Adipose tissue (tissue), 3 donors: ENCODE measurements around the gene MEIS2. TPM values are rescaled to one million over a fixed set of nuclear protein-coding genes. Genes with fewer than 3 reads are reported as not detected.

Experiments used
- H3K27ac ChIP-seq: one replicate; pipeline ENCODE4 v1.5.1; 2013; ENCODE audit warnings: low read depth, low read length
- WGBS, 3 donors: extraction: QIAGEN DNeasy Blood & Tissue Kit; methylation state at CpG; one replicate each; pipeline ENCODE4 v1.1.7; 2013; 5-methylcytosine and 5-hydroxymethylcytosine counted together
- polyA plus RNA-seq, 3 donors: library from polyadenylated mRNA; stranded (reverse); fragments of 200-250 nt; gene quantifications; one replicate each; pipeline ENCODE4 v1.2.3, GENCODE V29; 2013
- donor health status: healthy with polysubstance abuse.
- donor health status: Bipolar disorder and iron deficiency.
- donor health status: healthy.

MEIS2 gene
- polyA plus RNA-seq, 3 donors: 6.6 to 16.9 (median 9.0) TPM

DNA sequence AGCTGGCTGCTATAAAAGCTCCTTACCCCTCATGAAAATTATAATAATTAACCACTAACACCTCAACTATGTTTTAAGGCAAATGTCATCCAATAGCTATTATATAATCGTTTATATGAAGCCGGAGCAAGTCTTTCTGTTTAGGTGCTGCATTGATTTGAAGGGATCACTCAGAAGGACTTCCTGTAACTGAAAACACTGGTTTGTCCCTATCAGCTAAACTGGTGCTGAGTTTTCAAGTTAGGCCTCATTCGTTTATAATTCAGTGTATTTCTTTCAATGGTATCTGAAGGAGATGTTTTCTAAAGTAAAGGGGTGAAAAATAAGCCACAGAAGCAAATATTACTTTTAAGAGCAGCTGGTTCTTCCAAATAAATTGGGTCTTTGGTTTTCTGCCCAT lies 14.2 kb downstream of the MEIS2 start:
- 44 to 63% (median 52%) methylated on average over 3 of the region's 3 CpGs for WGBS, 3 donors
- no peak overlapping the region for H3K27ac ChIP-seq

DNA sequence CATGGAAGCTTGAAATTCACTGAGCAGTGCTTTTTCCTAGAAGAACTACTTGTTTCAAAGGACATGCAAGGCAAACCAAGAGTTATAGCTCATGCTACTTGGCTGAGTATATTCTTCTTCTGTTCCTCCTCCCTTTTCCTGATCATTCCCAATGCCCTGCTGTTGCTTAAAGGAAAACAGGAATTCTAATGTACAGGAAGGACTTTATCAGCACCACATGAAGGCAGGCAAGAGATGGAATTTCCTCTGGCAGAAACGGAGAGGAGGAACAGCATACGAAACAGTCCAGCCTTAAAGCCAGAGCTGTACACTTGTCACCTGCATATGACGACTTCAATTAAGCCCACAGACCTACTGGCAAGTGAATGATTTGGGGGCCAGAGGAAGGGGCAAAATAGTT lies 15.7 kb downstream of the MEIS2 start:
- no peak overlapping the region for H3K27ac ChIP-seq
- WGBS, 3 donors: 59 to 72% (median 69%) methylated on average over 3 of the region's 3 CpGs

DNA sequence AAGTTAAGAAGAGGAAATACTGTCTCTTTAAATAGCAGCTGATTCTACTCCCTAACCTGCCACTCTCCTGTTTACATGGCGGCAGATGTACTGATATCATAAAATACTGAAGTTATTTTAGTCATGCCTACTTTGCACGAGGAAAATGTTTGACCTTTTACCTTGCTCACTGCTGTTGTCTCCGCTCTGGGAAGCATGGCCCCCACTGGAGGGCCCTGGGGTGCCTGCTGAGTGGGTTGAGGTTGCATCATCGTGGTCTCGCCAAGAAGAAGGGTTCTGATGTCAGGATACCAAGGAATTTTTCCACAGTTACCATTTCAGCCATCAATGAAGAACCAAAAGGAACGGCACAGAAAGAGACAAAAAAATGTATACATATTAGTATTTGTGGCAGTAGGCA lies 16.7 kb downstream of the MEIS2 start:
- WGBS, 3 donors: 59 to 79% (median 78%) methylated on average over 6 of the region's 6 CpGs
- no peak overlapping the region for H3K27ac ChIP-seq

DNA sequence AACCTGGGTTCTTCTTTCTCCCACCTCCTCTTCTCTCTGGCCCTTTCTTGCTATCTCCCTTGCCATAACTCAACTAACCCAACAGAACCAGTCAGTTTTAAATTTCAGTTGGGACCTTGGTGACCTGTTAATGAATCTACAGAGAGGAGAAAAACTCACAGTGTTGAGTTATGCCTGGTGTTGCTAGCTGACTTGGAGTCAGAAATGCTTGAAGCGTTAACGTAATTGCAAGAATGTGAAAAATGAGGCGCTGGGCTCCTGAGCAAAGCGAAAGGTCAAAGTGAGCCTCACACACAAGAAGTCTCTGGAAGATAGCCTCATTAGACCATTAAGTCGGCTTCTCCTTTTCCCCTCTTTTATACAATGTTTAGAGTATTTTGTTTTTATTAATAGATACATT lies 18.4 kb downstream of the MEIS2 start:
- 60 to 74% (median 74%) methylated on average over 5 of the region's 5 CpGs for WGBS, 3 donors
- H3K27ac ChIP-seq: no peak overlapping the region

DNA sequence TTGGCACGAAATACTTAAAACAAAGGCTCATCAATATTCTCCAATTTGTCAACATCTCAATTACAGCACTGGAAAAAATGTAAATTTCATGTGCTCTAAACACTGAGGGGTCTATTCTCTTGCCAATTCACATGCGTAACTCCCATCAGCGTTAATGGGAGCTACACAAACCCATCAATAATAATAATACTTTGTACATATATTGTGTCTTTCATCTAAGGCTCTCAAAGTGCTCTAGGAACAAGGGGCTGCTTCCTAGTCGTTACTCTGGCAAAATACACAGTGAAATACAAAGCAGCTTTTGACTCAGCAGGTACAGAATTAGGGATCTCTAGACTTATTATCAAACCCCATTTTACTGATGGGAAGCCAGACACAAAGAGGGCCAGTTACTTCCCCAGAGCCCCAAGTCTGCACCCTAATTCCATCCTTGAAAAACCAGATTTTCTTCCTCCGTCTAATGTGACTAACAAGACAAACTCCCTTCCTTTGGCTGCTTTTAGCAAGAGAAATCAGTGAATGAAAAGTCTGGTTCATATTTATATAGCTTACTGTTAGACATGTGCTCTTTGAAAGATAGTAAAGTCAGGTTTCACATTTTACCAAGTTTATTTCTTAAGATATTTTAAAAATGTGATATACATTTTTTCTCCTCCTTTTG lies 20.0 kb downstream of the MEIS2 start:
- no peak overlapping the region for H3K27ac ChIP-seq
- 54 to 60% (median 59%) methylated on average over 5 of the region's 5 CpGs for WGBS, 3 donors

DNA sequence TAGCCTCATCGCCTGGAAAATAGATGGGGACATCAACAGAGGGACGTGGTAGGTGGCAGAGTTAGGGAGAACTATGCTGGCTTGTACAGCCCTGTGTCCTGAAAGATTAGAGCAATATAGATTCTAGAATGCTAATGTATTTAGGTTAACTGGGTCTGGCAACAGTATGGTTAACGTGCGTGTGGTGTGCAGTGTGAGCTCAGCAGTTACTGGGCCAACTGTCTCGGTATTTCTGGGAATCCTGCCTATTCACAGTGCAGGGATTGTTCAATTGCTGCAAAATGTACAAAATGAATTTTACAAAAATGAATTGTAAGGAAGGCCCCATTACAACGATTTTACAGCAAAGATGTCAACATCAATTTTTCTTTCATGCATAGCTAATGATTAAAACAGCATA lies 20.6 kb downstream of the MEIS2 start:
- no peak overlapping the region for H3K27ac ChIP-seq
- WGBS, 3 donors: 50 to 55% (median 50%) methylated on average over 6 of the region's 6 CpGs

DNA sequence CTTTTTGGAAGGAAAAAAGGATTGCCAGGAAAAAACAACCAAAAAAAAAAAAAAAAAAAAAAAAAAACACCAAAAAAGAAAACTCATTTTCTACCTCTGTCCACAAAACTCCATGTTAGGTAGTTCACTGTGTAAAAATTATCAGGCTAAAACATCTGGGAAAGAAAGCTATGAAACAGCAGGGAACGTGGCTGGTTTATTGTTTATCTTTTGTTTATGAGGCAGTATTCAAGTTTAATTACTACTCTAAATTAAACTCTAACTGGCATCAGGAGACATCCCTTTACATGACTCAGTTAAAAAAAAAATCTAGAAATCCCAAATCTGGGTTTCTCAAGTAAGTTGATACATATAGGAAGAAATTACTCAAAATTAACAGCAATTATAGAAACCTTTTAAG lies 21.8 kb downstream of the MEIS2 start:
- H3K27ac ChIP-seq: no peak overlapping the region
- WGBS, 3 donors: 45 to 51% (median 46%) methylated on average over 1 of the region's 1 CpG

DNA sequence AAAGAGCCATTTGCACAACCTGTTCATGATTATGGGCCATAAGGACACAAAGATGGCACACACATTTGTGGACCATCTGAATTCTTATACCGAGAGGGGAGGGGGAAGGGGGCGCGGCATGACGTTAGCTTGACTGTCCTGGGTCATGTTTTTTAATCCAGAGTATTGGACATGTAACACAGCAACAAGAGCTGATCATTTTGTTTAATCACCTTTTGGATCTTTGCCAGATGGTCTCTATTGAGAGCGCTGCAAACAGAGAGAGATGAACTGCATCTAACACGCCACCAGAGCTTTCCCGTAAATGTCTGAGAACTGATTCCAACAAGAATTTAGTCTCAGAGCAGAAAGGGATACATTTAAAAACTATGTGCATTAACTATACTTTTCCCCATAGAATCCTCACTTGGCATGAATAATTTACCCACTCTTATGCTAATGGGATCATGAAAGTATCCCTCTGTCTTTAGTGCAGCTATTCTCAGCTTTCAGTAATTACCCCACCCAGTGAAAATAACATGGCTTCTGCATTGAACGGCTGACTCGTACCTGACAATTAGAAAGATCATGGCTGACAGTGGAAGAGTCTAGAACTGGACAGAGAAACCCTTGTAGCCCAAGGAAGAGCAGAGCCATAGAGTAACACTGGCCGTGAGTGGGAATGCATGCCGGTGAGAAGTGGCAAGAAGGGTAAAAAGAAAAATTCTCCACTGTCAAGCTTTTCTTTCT lies 22.6 kb downstream of the MEIS2 start:
- WGBS, 3 donors: 82 to 86% (median 85%) methylated on average over 11 of the region's 11 CpGs
- H3K27ac ChIP-seq: no peak overlapping the region

DNA sequence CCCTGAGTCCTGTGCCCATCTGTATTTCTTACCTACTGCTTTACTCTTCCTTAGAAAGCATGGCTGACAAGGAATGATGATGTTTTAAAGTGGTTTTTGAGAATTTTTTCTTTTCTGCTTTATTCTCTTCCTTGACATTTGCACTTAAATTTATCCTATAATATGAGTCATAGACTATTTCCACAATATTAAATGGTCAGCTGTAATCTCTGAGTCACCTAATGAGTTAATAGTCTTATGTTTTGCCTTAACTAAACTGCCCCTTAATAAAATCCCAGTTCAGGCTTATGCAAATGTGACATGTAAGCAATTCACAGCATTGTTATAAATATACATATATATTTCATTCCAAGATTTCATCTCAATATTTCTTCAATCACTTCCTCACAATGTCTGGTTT lies 23.8 kb downstream of the MEIS2 start:
- no peak overlapping the region for H3K27ac ChIP-seq

DNA sequence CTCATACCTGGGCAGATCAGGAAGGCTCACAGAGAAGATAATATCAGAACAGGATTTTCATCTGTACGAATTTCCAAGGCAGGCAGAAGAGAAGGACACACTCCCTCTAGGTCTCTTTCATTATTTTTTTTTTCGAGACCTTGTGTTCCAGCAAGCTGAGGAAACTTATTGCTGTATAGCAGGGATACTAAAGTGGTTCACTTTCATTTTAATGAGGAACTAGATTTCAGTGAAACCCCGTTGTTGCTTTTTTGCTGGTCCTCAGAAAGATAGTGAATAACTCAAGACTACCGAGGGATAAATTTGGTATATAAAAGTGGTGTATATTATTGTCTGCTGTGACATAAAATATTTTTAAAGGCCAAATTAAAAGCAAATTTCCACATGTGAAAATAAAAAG lies 24.6 kb downstream of the MEIS2 start:
- no peak overlapping the region for H3K27ac ChIP-seq
- 87 to 91% (median 89%) methylated on average over 4 of the region's 4 CpGs for WGBS, 3 donors

DNA sequence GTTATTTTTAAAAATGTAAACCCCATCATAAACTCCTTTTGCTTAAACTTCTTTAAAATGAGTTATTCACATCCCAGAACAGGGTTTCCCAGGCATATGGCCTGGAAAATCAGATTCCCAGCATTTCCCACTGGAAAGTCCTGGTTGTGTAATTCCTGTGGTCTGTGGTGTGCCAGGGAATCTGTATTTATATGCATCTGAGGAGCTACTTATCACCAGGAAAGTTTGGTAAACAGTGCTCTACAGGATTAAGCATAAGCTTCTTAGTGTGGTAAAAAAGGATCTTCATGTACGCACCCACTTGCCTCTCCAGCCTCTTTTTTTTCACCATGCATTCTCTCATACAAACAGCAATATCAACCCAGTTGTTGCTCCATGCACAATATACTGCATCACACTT lies 28.2 kb downstream of the MEIS2 start:
- WGBS, 3 donors: 100% methylated on average over 1 of the region's 1 CpG
- H3K27ac ChIP-seq: no peak overlapping the region

DNA sequence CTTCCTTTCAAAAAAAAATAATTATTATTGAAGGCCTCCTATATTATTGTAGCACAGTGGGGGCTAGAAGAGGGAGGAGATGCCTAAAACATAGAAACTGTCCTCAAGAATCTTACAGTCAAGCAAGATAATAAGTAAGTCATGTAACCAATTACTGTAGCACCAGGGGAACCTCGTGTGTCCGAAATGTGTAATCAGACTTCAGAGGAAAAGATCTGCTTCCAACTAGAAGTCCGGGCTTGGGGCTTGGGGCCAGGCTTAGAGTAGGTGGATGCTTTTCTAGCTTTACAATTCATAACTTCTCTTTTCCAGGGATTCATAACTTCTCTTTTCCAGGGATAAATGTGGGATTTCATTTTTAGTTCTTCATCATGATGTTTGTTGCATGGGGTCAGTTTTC lies 29.2 kb downstream of the MEIS2 start:
- H3K27ac ChIP-seq: no peak overlapping the region
- 67 to 86% (median 69%) methylated on average over 3 of the region's 3 CpGs for WGBS, 3 donors

DNA sequence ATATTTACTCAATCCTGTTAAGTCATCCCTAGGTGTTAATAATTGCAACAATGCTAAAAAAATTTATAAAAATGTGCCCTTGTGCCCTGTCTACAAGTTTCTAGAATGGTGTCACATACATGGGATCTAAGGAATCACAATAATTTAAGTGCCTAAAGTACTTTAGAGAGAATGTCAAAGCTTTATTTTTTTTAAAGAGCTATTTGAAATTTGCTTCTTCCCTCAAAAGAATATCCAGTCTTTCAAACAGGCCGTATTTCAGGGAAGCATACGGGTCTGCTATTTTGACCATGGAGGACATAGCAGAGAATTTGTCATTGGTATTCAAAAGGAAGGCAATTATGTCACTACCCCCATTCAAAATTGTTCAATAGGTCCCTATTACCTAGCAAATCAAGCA lies 29.7 kb downstream of the MEIS2 start:
- 48 to 83% (median 72%) methylated on average over 2 of the region's 2 CpGs for WGBS, 3 donors
- H3K27ac ChIP-seq: no peak overlapping the region

DNA sequence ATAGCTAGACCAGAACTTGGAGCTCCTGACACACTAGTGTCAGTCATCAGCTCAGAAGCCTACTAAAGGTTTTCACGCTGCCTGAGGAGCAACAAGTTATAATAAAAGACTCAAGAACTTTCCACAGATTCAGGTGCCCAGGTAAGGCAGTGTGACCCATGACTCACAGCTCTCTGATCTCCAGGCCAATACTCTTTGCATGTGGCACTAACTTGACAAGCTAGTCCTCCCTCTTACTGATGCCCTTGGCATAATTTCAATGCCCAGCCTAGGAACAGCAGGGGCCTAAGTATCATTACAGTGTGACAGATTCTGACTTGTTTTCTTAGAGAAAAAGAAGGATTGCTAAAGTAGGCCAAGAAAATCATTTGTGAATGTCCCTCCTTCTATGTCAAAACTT lies 38.4 kb downstream of the MEIS2 start:
- 84 to 93% (median 90%) methylated on average over 1 of the region's 1 CpG for WGBS, 3 donors
- no peak overlapping the region for H3K27ac ChIP-seq

DNA sequence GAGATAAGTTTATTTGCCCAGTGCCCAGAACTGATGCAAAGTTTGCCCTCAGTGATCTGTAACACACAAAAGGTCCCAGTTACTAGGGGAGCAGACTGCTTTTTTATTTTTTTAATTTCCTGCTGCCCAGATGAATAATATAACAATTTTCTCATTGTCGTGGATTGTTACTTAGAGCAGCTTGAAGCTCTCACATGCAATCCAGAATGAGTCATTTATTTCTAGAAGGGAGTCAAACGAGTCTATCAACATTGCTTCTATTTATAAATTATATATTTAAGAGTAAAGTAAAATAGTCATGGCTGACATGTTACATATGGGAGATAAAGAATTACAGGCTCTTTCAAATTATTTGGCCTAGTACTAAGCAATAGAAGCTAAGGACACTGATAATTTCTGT lies 41.3 kb downstream of the MEIS2 start:
- WGBS, 3 donors: 4 to 33% (median 20%) methylated on average over 2 of the region's 2 CpGs
- no peak overlapping the region for H3K27ac ChIP-seq

DNA sequence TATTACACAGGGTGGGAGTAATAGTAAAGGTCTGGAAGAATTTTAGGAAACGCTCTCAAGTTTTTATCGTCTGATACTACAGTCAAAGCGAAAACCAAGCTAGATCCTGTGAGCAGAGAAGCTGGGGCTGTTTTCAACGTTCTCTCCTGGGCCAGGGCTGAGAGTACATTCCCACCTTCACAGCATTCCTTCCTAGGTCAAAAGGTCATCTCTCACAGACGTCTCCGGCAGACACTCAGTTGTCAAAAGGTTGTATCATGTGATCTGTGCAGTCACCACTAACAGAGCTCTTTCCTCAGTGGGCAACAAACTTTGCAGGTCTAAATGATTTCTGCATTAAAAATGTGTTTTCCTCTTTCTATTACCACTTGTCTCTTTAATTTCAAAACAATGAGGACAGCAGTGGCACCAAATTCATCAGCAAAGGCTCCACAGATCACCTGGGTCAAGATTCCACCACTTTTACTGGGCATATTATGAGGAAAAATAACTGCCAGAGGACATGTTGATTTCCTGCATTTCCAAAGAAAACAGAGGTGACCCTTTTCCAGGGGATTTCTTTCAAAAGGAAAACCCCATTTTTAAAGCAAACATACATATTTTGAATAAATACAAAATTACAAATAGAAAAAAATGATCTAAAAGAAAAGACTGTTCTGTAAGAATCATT lies 41.9 kb downstream of the MEIS2 start:
- 68 to 74% (median 72%) methylated on average over 6 of the region's 6 CpGs for WGBS, 3 donors
- H3K27ac ChIP-seq: no peak overlapping the region

DNA sequence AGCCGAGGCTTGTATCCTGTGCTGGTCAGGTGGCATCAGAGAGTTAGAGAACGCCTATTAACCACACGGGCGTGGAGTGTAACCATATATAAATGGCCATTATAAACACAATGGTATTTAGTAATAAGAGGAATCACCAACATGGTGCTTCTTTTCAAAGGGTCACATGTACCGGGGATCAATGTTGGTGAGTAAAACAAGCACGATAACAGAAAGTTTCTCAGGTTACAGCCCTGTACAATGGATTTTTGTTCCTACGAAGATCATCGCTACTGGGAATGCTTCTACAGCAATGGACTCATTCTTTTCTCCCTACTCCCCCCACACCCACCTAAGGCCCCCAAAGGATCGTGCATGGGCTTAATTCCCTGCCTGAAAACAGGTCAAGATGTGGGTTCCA lies 42.5 kb downstream of the MEIS2 start:
- 85 to 89% (median 89%) methylated on average over 9 of the region's 9 CpGs for WGBS, 3 donors
- H3K27ac ChIP-seq: no peak overlapping the region

DNA sequence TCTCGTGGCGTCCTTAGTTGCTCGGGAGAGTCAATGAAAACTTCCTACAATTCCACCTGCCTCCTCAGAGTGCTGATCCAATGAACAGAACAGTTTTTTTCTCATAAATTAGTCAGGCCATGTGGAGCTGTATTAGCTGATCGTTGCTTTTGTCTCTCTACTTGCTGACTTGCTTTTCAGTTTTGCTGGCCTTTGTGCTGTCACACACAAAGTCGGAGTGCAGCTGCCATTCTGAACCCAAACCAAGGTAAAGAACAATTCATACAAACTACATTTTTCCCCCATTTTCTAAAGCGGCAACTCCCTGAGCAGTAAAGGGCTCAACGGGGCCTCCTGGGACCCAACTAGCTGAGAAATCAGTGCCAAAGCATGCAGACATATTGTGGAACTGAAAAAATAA lies 43.1 kb downstream of the MEIS2 start:
- H3K27ac ChIP-seq: no peak overlapping the region
- 81 to 91% (median 87%) methylated on average over 7 of the region's 7 CpGs for WGBS, 3 donors

DNA sequence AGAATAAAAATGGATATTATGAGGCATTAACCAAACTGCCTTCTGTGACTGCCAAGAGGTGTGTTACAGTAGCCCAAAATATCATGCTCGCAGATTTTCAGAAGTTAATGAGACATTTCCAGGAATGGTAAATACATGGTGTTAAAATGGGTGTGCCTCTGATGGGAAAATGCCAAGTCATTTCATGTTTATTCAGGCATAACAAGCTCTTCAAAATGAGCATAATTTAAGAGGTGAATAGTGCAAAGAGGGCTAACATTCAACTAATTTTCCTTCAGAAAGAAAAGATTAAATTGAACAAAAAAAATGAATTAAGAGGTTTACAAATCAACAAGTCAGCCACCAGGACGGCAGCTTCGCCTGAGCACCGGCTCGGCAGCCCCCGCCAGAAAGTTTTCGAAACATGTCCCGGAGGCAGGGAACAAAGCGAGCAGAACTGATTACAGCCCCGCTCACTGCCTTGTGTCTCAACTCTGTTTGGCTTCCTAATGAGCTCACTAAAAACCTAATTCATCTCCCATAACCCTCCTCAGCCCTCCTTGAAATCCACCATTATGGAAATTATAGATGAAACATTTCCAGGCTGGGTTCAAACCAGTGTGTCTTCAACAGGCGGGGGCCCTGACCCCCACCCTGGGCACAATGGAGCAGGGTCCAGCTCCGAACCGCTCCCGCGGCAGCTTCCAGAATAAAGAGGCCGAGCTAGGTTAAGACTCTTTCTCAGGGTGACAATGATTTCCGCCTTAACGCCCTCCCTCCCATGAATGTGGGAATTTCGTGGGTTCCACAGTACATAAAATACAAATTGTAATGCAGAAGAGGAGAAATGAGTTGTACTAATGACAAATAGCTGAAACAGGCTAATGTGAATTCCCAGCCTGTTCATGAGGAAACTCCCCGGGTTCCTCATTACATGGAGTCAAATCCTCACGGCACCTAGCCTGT lies 43.9 kb downstream of the MEIS2 start:
- H3K27ac ChIP-seq: no peak overlapping the region
- WGBS, 3 donors: 74 to 80% (median 80%) methylated on average over 21 of the region's 21 CpGs
